Measurements from ENCODE around the gene RBP5.
A peak's percentile ranks its signal among the peaks of the same experiment; 100 is the strongest.

The RBP5 gene, protein sequence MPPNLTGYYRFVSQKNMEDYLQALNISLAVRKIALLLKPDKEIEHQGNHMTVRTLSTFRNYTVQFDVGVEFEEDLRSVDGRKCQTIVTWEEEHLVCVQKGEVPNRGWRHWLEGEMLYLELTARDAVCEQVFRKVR

GRCh38 chr12:7128681-7129286 is at the start of gene RBP5:
RBP5 (minus strand) TSS chr12:7128889; CDS start chr12:7128775, 114 bp downstream.
- DNase-seq (ENCODE audit: low spot score) = no peak

DNA sequence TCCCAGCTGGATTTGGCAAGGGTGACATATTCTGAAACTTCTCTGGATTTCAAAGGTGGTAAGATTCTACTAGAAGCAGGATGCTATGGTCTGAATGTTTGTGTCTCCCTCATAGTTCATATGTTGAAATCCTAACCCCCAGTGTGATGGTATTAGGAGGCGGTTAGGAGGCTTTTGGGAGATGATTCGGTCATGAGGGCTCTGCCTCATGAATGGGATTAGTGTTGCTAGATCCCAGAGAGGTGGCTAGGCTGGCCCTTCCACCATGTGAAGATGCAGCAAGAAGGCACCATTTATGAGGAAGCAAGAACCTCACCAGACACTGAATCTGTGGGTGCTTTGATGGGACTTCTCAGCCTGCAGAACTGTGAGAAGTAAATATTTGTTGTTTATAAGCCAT is 49.8 kb upstream of the RBP5 start:
- DNase-seq (ENCODE audit: low spot score) = no peak

GRCh38 chr12:7176595-7176994 is 47.9 kb upstream of the RBP5 start:
- DNase-seq (ENCODE audit: low spot score) = no peak

GRCh38 chr12:7175493-7175892 is 46.8 kb upstream of the RBP5 start:
- DNase-seq (ENCODE audit: low spot score) = no peak

GRCh38 chr12:7171854-7172253 is 43.2 kb upstream of the RBP5 start:
- DNase-seq (ENCODE audit: low spot score) = no peak

DNA sequence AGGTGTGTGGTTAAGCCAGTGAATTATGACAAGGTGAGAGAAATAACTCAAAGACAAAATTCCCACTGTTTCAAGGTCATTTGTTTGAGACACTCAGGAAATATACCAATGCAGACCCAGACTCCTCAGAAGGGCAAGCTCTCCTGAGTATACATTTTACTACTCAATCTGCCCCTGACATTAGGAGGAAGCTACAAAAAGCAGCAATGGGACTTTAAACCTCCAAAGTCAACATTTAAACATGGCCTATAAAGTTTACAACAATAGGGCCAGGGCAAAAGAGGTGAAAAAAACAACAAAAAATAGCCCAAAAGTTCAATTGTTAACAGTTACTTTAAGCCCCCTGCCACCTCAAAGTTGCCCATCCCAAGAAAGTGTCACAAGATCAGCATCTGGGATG is 41.3 kb upstream of the RBP5 start:
- no peak for DNase-seq (ENCODE audit: low spot score)

- DNase-seq (ENCODE audit: low spot score) = peak; percentile 53
These were observed 34.0 kb upstream of the RBP5 start for GRCh38 chr12:7162691-7163114.

GRCh38 chr12:7161811-7162210 is 33.1 kb upstream of the RBP5 start:
- DNase-seq (ENCODE audit: low spot score) = no peak

DNA sequence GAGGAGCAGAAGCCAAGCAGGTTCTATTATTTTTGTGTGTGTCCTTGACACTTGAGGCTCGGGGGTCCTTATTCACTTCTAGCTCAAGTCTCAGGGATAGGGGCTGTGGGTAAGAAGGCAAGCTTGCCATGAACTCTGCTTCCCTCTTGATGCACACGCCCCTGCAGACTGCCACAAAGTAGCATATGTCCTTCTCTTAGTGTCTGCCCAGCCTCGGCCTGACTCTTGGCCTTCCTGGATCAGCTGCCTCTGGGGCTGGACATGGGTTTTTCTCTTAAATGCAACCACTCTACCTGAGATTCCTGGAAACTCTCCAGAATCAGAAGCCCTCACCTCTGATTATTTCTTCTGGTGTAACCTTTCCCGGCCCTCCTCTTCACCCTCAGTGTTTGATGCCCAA is 32.6 kb upstream of the RBP5 start:
- no peak for DNase-seq (ENCODE audit: low spot score)

DNA sequence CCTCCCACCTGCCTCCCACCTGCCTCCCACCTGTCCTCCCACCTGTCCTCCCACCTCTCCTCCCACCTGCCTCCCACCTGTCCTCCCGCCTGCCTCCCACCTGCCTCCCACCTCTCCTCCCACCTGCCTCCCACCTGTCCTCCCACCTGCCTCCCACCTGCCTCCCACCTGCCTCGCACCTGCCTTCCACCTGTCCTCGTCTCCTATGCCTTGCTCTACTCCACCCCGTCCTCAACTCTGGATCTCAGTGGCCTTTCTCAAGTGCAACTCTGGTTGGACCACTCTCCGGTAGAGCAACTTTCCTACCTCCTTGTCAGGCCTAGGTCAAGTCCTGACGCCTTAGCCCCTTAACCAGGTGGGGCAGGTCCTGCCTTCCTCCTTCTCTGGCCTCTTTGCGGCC is 31.5 kb upstream of the RBP5 start:
- DNase-seq (ENCODE audit: low spot score) = no peak

- no peak for DNase-seq (ENCODE audit: low spot score)
These were observed 30.3 kb upstream of the RBP5 start for GRCh38 chr12:7158781-7159609.

DNA sequence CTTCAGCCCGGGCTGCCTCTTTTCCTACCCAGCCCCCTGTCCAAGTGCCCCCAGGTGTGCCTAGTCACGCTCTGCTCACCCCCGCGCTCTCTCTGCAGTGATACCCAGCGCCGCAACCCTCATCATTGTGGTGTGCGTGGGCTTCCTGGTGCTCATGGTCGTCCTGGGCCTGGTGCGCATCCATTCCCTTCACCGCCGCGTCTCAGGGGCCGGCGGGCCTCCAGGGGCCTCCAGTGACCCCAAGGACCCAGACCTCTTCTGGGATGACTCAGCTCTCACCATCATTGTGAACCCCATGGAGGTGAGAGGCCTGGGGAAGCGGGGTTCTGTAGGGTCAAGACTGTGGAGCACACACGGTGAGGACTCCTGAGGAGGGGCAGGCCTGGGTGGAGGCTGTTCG is 28.7 kb upstream of the RBP5 start:
- DNase-seq (ENCODE audit: low spot score) = peak; percentile 2

DNA sequence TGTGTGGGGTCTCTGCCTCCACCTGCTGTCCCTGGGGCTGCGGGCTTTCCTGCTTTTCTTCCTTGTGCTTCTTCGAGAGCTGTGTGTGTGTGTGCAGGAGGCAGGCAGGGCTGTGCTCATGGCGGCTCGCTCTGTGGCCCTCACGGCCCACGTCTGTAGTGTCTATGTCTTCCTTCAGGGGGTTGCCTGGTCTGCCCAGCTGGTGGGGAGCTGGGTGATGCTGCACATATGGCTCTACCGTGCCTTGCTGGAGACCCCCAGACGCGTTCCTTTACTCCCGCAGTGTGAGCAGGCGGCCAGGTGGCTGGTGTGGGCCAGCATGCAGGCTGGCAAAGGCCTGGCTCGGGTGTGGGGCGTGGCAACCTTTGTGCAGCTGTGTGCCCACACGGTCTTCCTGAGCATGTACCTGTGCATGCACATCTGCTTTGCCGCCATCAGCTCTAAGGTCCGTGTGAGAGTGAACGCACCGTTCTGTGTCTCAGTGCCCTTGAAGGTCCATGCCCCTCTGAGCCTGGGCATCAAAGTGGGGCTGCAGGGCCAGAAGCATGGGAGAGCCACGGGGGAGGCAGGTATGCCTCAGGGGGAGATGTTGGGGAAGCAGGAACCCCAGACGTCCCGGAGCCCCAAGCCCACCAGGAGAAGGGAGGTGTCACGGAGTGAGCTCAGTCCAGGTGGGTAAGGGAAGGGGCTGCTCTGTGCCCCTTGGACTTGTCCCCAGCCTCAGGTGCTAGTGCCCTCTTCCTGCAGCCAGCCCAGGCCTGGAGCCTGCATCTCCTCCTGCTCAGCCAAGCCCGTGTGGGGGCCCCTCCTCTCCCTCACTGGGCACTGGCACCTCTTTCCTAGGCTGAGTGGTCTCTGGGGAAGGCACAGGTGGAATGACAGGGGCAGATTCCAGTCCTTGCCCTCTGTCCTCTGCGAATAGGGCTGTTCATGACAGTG is 27.8 kb upstream of the RBP5 start:
- DNase-seq (ENCODE audit: low spot score) = peak; percentile 1

DNA sequence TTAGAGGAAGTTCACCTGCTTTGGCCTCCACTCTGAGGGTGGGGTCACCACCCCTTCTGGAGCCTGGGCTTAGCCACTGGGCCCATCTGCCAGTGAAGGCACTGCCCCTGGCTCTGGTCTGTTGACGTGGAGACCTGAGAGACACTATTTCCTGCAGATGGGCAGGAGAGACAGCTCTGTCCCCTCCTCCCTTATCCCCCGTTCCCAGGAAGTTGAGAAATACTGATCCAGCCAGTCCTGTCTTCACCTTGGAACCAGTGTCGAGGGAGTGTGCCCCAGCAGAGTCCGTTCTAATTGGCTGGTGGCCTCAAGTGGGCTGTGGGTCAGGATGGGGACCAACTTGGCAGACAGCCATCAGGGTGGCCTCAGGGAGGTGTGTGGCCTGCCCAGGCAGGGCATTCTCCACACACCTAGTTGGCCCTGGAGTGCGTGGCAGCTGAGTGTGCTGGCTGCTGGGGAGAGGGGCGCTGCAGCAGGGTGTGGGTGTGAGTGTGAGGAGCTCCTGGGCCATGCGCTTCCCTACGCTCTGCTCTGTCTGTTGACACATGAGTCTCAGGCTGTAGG is 26.9 kb upstream of the RBP5 start:
- no peak for DNase-seq (ENCODE audit: low spot score)

- peak; percentile 3 for DNase-seq (ENCODE audit: low spot score)
These were observed 26.3 kb upstream of the RBP5 start for GRCh38 chr12:7154901-7155470.

GRCh38 chr12:7154042-7154441 is 25.4 kb upstream of the RBP5 start:
- DNase-seq (ENCODE audit: low spot score) = peak; percentile 0

DNA sequence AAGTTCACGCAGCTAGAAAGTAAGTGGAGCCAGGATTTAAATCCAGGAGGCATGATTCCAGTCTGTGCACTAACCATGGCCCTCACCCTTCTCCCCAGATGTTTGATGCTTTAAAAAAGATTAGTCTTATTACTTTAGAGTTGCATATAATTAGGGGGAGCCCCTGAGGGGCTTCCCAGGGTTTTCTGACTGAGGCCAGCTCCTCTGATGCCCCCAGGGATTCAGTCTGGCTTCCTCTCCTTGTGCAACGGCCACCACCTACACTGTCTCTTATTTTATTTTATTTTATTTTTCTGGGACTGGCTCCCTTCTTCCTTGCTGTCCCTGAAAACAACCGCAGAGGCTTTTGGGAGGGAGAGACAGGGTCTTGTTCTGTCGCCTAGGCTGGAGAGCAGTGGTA is 24.1 kb upstream of the RBP5 start:
- DNase-seq (ENCODE audit: low spot score) = no peak

- DNase-seq (ENCODE audit: low spot score) = no peak
These were observed 22.8 kb upstream of the RBP5 start for GRCh38 chr12:7151532-7151931.

GRCh38 chr12:7150841-7151240 is 22.2 kb upstream of the RBP5 start:
- DNase-seq (ENCODE audit: low spot score) = no peak

DNA sequence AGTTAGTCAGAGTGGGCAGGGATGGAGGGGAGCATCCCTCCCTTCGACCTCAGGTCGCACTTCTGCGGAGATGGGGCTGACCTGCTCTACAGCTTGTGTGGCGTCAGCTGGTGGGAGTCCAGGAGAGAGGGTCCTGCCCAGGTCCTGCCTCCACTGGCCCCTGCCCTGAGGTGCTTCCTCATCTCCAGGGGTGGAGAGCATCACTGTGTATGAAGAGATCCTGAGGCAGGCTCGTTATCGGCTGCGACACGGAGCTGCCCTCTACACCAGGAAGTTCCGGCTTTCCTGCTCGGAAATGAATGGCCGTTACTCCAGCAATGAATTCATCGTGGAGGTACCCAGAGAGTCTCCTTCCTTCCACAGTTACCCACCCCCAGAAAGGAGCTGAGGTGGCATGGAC is 21.7 kb upstream of the RBP5 start:
- no peak for DNase-seq (ENCODE audit: low spot score)

DNA sequence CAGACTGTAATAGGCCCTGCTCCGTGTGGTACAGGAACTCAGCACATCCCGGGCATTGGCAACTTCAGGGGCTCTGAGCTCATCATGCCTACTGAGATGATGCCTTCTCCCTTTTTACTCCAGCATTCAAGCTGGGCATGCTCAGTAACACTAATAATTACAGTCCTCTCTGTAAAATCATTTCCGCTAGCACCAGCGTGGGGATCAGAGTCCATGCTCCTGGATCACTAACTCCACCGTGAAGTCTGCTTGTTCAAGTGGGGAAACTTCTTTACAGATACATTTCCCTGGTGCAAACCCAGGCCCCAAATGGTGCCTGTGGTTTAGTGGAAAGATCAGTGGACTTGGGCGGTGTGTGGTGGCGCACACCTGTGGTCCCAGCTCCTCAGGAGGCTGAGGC is 18.2 kb upstream of the RBP5 start:
- DNase-seq (ENCODE audit: low spot score) = no peak

DNA sequence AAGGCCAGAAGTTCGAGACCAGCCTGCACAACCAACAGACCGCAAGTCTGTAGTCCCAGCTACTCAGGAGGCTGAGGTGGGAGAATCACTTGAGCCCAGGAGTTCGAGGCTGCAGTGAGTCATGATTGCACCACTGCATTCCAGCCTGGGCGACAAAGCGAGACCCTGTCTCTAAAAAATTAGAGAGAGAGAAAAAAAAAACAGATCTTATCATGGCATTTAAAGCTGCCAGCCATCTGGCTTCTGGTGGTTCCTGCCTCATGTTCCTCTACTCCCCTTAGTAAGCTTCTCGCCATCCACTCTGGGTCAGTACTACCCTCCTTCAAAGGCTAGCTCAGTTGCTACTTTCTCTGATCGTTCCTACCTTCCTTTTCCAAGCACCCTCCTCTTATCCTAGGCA is 17.5 kb upstream of the RBP5 start:
- DNase-seq (ENCODE audit: low spot score) = no peak
